ENCODE data around the gene SERPINB10.

- no peak for TF ChIP-seq CTCF (IDR thresholded peaks at IDR 0.05; ENCODE audit: insufficient read depth, low read length)
- TF ChIP-seq POLR2AphosphoS5 (IDR thresholded peaks at IDR 0.05; ENCODE audit: low read depth) = no peak
- TF ChIP-seq GABPA (IDR thresholded peaks at IDR 0.05; ENCODE audit: low read depth) = no peak
- no peak for TF ChIP-seq REST (IDR thresholded peaks at IDR 0.05; ENCODE audit: insufficient replicate concordance, low read depth)
Measured at GRCh38 chr18:63883617-63884016, 24.1 kb upstream of the SERPINB10 start.

All from HL-60 (cell line).